ENCODE data around the gene INHBE.
A peak's percentile ranks its signal among the peaks of the same experiment; 100 is the strongest.
"Not testable (repeated sequence)": the region's sequence is repeated elsewhere in the genome, so short reads cannot be mapped to it uniquely, and the experiment has no call there.

Gene INHBE

GRCh38 chr12:57476162-57476992 lies 21.3 kb downstream of the INHBE start:
- no peak for DNase-seq (ENCODE audit: low spot score)

- DNase-seq (ENCODE audit: low spot score) = peak; percentile 50
These were observed 22.0 kb downstream of the INHBE start for GRCh38 chr12:57476993-57477709.

GRCh38 chr12:57477710-57478681 lies 22.9 kb downstream of the INHBE start:
- DNase-seq (ENCODE audit: low spot score) = peak; percentile 67

- no peak for DNase-seq (ENCODE audit: low spot score)
These were observed 23.9 kb downstream of the INHBE start for GRCh38 chr12:57479043-57479375.

GRCh38 chr12:57479376-57480115 lies 24.4 kb downstream of the INHBE start, which contains the start of gene ARHGAP9:
Gene ARHGAP9 (minus strand): TSS chr12:57479866. CDS start chr12:57479406, 460 bp downstream.
- DNase-seq (ENCODE audit: low spot score) = peak; percentile 80

GRCh38 chr12:57481671-57482070 lies 26.6 kb downstream of the INHBE start:
- no peak for DNase-seq (ENCODE audit: low spot score)

GRCh38 chr12:57483466-57483865 lies 28.4 kb downstream of the INHBE start:
- DNase-seq (ENCODE audit: low spot score) = no peak

- DNase-seq (ENCODE audit: low spot score) = no peak
These were observed 30.6 kb downstream of the INHBE start for GRCh38 chr12:57485695-57486094.

GRCh38 chr12:57487055-57487596 lies 32.0 kb downstream of the INHBE start:
- DNase-seq (ENCODE audit: low spot score) = no peak

GRCh38 chr12:57487597-57488401 lies 32.7 kb downstream of the INHBE start, which contains the start of gene MARS1:
Gene MARS1 (plus strand): TSS chr12:57488068. CDS start chr12:57488091, 23 bp downstream.
- peak; percentile 98 for DNase-seq (ENCODE audit: low spot score)

GRCh38 chr12:57488402-57489156 lies 33.5 kb downstream of the INHBE start:
- peak; percentile 43 for DNase-seq (ENCODE audit: low spot score)

- DNase-seq (ENCODE audit: low spot score) = no peak
These were observed 34.1 kb downstream of the INHBE start for GRCh38 chr12:57489157-57489641.

GRCh38 chr12:57490126-57490525 lies 35.0 kb downstream of the INHBE start:
- DNase-seq (ENCODE audit: low spot score) = no peak

GRCh38 chr12:57491393-57492280 lies 36.5 kb downstream of the INHBE start:
- peak; percentile 66 for DNase-seq (ENCODE audit: low spot score)

GRCh38 chr12:57495051-57495701 lies 40.1 kb downstream of the INHBE start:
- not testable (repeated sequence) for DNase-seq (ENCODE audit: low spot score)

GRCh38 chr12:57496822-57497221 lies 41.7 kb downstream of the INHBE start:
- no peak for DNase-seq (ENCODE audit: low spot score)

Measured in NAMALWA (cell line).